ENCODE results near the gene MAN2A1.

DNA sequence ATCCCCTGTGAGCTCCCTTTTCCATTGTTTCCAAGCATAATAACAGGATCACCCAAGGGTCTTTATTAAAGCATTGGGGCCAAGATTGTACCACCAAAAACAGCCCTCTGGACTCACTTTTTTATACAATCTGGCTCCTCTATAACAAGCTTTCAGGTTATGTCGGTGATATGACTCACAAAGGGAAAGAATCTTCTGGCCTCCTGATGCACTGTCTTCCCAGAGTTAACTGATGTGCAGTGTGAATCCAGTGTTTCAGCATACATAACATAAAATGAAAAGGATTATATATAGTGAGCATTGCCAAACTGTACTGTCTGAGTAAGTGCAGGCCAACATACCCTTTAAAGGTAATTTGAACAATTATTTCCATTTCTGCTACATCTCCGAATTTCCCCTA, 33.9 kb upstream of the MAN2A1 start:
- TF ChIP-seq POLR2A (IDR thresholded peaks at IDR 0.05) (no peak), POLR2AphosphoS5 (IDR thresholded peaks at IDR 0.05) (no peak)
- TF ChIP-seq, protein P1, sequence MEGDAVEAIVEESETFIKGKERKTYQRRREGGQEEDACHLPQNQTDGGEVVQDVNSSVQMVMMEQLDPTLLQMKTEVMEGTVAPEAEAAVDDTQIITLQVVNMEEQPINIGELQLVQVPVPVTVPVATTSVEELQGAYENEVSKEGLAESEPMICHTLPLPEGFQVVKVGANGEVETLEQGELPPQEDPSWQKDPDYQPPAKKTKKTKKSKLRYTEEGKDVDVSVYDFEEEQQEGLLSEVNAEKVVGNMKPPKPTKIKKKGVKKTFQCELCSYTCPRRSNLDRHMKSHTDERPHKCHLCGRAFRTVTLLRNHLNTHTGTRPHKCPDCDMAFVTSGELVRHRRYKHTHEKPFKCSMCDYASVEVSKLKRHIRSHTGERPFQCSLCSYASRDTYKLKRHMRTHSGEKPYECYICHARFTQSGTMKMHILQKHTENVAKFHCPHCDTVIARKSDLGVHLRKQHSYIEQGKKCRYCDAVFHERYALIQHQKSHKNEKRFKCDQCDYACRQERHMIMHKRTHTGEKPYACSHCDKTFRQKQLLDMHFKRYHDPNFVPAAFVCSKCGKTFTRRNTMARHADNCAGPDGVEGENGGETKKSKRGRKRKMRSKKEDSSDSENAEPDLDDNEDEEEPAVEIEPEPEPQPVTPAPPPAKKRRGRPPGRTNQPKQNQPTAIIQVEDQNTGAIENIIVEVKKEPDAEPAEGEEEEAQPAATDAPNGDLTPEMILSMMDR (IDR thresholded peaks at IDR 0.05 in 8 of 11, conservative IDR thresholded peaks at IDR 0.05 in 3 of 11), result no peak

All from spleen (tissue), 7 donors.